Caco-2 (cell line): ENCODE results near the gene KDM4C. TPM values are rescaled to one million over a fixed set of nuclear protein-coding genes. Genes with fewer than 3 reads are reported as not detected.

Experiments
- BruUV-seq: library from RNA; stranded (reverse); fragments of 400-500 nt; replicated peaks from 2 replicates; lab custom pipeline; 2021; lab: Mats Ljungman, UMichigan
- CTCF ChIA-PET: fragments of 300-600 bp; sonication (Branson Sonifier 250); formaldehyde crosslinking; loops from one replicate; lab custom pipeline; 2022; ENCODE audit warnings: antibody characterized with exemption; lab: Charles Lee
- POLR2A ChIA-PET: fragments of 300-600 bp; sonication (Branson Sonifier 250); formaldehyde crosslinking; loops from one replicate; lab custom pipeline; 2022; ENCODE audit warnings: antibody characterized with exemption; lab: Charles Lee
- DNase-seq, 2 experiments: peaks; one replicate each; pipeline versions ENCODE4 v3.0.0 to v3.0.0-alpha.2; 2020 to 2022
- H3K27me3 ChIP-seq: replicated peaks from 2 replicates; pipeline ENCODE4 v1.6.0; 2011; ENCODE audit warnings: low read length; ENCODE audit not compliant: control insufficient read depth, insufficient read depth
- H3K36me3 ChIP-seq: 2 replicates; pipeline ENCODE4 v1.5.1; 2011; ENCODE audit warnings: low read length; ENCODE audit not compliant: control insufficient read depth, insufficient read depth
- H3K4me1 ChIP-seq: fragments of 250-450 bp; sonication (Bioruptor Pico); 2 replicates; pipeline ENCODE4 v1.5.1; 2020; ENCODE audit warnings: mild to moderate bottlenecking
- H3K4me3 ChIP-seq: 2 replicates; pipeline ENCODE4 v1.5.1; 2011; ENCODE audit warnings: low read depth, mild to moderate bottlenecking, control low read depth, low read length
- H3K9me3 ChIP-seq: fragments of 250-450 bp; sonication (Bioruptor Pico); 2 replicates; pipeline ENCODE4 v1.5.1; 2020; ENCODE audit warnings: mild to moderate bottlenecking, moderate library complexity
- H3K27ac Mint-ChIP-seq: one replicate; pipeline ENCODE4 v1.8.0; 2022; ENCODE audit warnings: mixed read lengths; ENCODE audit not compliant: unreplicated experiment
- H3K27me3 Mint-ChIP-seq: one replicate; pipeline ENCODE4 v1.8.0; 2022; ENCODE audit warnings: mixed read lengths; ENCODE audit not compliant: insufficient read depth, unreplicated experiment
- H3K36me3 Mint-ChIP-seq: one replicate; pipeline ENCODE4 v1.8.0; 2022; ENCODE audit warnings: mild to moderate bottlenecking, mixed read lengths; ENCODE audit not compliant: insufficient read depth, unreplicated experiment
- H3K4me1 Mint-ChIP-seq: one replicate; pipeline ENCODE4 v1.8.0; 2022; ENCODE audit warnings: low read depth, mixed read lengths; ENCODE audit not compliant: unreplicated experiment
- H3K4me3 Mint-ChIP-seq: one replicate; pipeline ENCODE4 v1.8.0; 2022; ENCODE audit warnings: mild to moderate bottlenecking, moderate library complexity, mixed read lengths; ENCODE audit not compliant: unreplicated experiment
- H3K9me3 Mint-ChIP-seq: one replicate; pipeline ENCODE4 v1.8.0; 2022; ENCODE audit warnings: mixed read lengths; ENCODE audit not compliant: unreplicated experiment
- intact Hi-C: fragments of 100-400 bp; cut with micrococcal nuclease; formaldehyde crosslinking; loops from one replicate; pipeline ENCODE4 v1.10.0; 2022; ENCODE audit not compliant: unreplicated experiment
- total RNA-seq: library from RNA; stranded (reverse); gene quantifications from 2 replicates; pipeline ENCODE4 v1.2.3, GENCODE V29; 2022
- TF ChIP-seq, protein P1 (sequence below), 2 experiments: fragments of 200-600 bp in 1 of 2; IDR thresholded peaks; 1 replicate in 1 of 2; 2 replicates in 1 of 2; pipeline versions ENCODE4 v1.5.1 to v1.8.0; 2011 to 2022; ENCODE audit warnings: antibody characterized with exemption in 1 of 2, control low read depth in 1 of 2, inconsistent platforms in 1 of 2, low read depth in 1 of 2, low read length in 1 of 2, mild to moderate bottlenecking in 1 of 2, moderate library complexity in 1 of 2; ENCODE audit not compliant: insufficient read depth in 1 of 2, severe bottlenecking in 1 of 2, unreplicated experiment in 1 of 2

KDM4C gene
- total RNA-seq, 1 experiment from 2014 or later = 40.3 TPM

DNA sequence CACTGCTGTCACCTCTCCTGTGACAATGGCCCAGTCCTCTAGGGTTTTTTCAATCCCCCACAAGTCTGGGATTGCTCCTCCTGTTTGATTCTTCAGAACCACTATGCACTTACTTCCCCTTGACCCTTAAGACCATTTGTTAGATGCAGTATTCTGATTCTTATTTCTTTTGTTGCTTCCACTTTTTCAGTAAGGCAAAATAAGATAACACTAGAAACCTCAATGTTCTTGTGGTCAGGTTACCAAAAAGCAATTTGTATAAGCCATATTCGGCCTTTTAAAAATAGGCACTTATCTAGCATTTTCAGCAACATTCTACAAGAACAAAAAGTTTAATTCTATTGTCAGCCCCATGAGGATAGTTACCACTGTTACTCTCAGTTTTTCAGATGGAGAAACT lies 220.0 kb downstream of the KDM4C start:
- H3K4me1 Mint-ChIP-seq = no peaks in the 10 kb centered on the region
- DNase-seq = no peak
- no peaks in the 10 kb centered on the region for H3K4me1 ChIP-seq
- H3K27ac Mint-ChIP-seq = no peak overlapping the region
- H3K4me3 Mint-ChIP-seq = no peak overlapping the region
- H3K9me3 ChIP-seq = no peaks in the 10 kb centered on the region
- H3K27me3 Mint-ChIP-seq = no peaks in the 10 kb centered on the region
- TF ChIP-seq, protein P1, sequence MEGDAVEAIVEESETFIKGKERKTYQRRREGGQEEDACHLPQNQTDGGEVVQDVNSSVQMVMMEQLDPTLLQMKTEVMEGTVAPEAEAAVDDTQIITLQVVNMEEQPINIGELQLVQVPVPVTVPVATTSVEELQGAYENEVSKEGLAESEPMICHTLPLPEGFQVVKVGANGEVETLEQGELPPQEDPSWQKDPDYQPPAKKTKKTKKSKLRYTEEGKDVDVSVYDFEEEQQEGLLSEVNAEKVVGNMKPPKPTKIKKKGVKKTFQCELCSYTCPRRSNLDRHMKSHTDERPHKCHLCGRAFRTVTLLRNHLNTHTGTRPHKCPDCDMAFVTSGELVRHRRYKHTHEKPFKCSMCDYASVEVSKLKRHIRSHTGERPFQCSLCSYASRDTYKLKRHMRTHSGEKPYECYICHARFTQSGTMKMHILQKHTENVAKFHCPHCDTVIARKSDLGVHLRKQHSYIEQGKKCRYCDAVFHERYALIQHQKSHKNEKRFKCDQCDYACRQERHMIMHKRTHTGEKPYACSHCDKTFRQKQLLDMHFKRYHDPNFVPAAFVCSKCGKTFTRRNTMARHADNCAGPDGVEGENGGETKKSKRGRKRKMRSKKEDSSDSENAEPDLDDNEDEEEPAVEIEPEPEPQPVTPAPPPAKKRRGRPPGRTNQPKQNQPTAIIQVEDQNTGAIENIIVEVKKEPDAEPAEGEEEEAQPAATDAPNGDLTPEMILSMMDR (IDR thresholded peaks at IDR 0.05; ENCODE audit: insufficient read depth in 1 of 2, low read depth in 1 of 2, low read length in 1 of 2, severe bottlenecking in 1 of 2, unreplicated experiment in 1 of 2) = no peak
- no peaks in the 10 kb centered on the region for H3K36me3 ChIP-seq
- no peak overlapping the region for H3K4me3 ChIP-seq
- no peaks in the 10 kb centered on the region for H3K9me3 Mint-ChIP-seq
- ChIA-PET POLR2A (no interaction called here), CTCF (no interaction called here)
- H3K27me3 ChIP-seq = no peaks in the 10 kb centered on the region
- no TSS peak for BruUV-seq
- H3K36me3 Mint-ChIP-seq = peaks cover 7% of the 10 kb centered on the region
- intact Hi-C loops = no loop called here

DNA sequence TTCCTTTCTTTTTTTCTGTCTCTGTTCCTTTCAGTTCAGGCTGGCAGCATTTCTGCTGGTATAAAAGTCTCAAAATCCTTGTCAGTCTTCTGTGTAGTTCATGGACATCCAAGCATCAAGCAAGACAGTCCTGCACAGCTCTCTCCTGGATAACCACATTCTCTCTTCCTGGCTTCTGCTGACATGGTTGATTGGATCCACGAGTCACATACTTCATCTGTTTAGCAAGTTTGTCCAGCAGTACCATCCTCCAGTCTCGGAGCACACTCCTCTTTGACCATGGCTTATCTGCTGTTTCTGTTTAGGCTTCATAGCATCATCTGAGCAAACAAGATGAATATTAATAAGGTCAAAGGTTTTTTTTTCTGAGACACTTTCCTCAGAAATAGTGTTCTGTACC lies 220.8 kb downstream of the KDM4C start:
- intact Hi-C loops = no loop called here
- no peak overlapping the region for H3K4me3 ChIP-seq
- H3K36me3 ChIP-seq = no peaks in the 10 kb centered on the region
- Mint-ChIP-seq H3K36me3 (peaks cover 13% of the 10 kb centered on the region), H3K9me3 (no peaks in the 10 kb centered on the region), H3K27me3 (no peaks in the 10 kb centered on the region), H3K4me3 (no peak overlapping the region), H3K4me1 (no peaks in the 10 kb centered on the region), H3K27ac (no peak overlapping the region)
- no peaks in the 10 kb centered on the region for H3K9me3 ChIP-seq
- TF ChIP-seq, protein P1 (IDR thresholded peaks at IDR 0.05; ENCODE audit: insufficient read depth in 1 of 2, low read depth in 1 of 2, low read length in 1 of 2, severe bottlenecking in 1 of 2, unreplicated experiment in 1 of 2) = no peak
- no peaks in the 10 kb centered on the region for H3K27me3 ChIP-seq
- DNase-seq = no peak
- ChIA-PET CTCF (no interaction called here), POLR2A (no interaction called here)
- no TSS peak for BruUV-seq
- H3K4me1 ChIP-seq = no peaks in the 10 kb centered on the region

DNA sequence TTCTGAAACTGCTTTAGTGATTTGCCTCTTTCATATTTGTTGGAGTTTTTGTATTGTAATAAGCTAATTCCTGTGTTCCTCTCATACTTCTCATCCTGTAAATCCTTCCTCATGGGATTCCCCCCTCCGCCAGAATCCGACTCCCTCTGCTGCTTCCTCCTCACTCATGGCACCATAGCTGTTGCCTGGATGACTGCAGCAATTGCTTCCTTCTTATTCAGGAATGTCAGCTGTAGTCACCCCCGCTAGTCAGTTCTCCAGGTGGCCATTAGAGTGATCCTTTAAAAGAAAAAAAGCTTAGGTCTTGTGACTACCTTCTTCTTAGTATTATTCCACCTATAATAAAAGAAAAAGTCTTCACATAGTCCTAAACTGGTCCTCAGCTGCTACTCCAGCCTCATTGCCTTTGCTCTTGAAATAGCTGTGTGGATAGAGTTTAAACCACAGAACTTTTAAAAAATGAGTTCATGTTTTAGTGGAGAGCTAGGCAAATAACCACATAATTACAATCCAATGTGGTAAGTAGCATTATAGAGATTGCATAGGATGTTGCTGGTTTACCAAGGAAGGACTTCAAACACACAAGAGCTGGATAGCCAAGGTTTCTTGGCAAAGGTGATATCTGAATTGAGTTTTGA lies 227.3 kb downstream of the KDM4C start:
- Histone ChIP-seq H3K9me3 (no peaks in the 10 kb centered on the region), H3K36me3 (peaks cover 2% of the 10 kb centered on the region; the same call in 1 of the 2 replicates), H3K27me3 (no peaks in the 10 kb centered on the region), H3K4me3 (no peak overlapping the region), H3K4me1 (no peaks in the 10 kb centered on the region)
- Mint-ChIP-seq H3K27me3 (no peaks in the 10 kb centered on the region), H3K36me3 (peaks cover 37% of the 10 kb centered on the region), H3K4me3 (no peak overlapping the region), H3K9me3 (no peaks in the 10 kb centered on the region), H3K4me1 (no peaks in the 10 kb centered on the region), H3K27ac (no peak overlapping the region)
- DNase-seq = no peak
- intact Hi-C loops = loop anchor here (10.0 kb wide), 1 partner anchor 160 kb away; no protein-coding TSS in a partner anchor
- BruUV-seq = no TSS peak
- POLR2A ChIA-PET = no interaction called here
- CTCF ChIA-PET = interaction anchor here (0.6 kb wide), 1 partner anchor 518 kb away, joined by 3 read pairs; no protein-coding TSS in a partner anchor
- TF ChIP-seq, protein P1 (IDR thresholded peaks at IDR 0.05; ENCODE audit: insufficient read depth in 1 of 2, low read depth in 1 of 2, low read length in 1 of 2, severe bottlenecking in 1 of 2, unreplicated experiment in 1 of 2) = no peak
